Activated T-cell treated with anti-CD3 and anti-CD28 coated beads, Interleukin-2, amount 50 U/mL, for 24 hours (primary cell): ENCODE measurements around the gene OSM.
"Not testable (repeated sequence)": the region's sequence is repeated elsewhere in the genome, so short reads cannot be mapped to it uniquely, and the experiment has no call there.

ENCODE experiments used
- DNase-seq: peaks from one replicate; pipeline ENCODE4 v3.0.0-alpha.2; 2020
- H3K27ac Mint-ChIP-seq: 2 replicates; pipeline ENCODE4 v1.8.0; 2020; ENCODE audit warnings: mild to moderate bottlenecking, mixed read lengths
- H3K27me3 Mint-ChIP-seq: 2 replicates; pipeline ENCODE4 v1.8.0; 2020; ENCODE audit warnings: mixed read lengths
- H3K36me3 Mint-ChIP-seq: 2 replicates; pipeline ENCODE4 v1.8.0; 2020; ENCODE audit warnings: low read depth, mixed read lengths
- H3K4me1 Mint-ChIP-seq: 2 replicates; pipeline ENCODE4 v1.8.0; 2020; ENCODE audit warnings: low read depth, mixed read lengths
- H3K4me3 Mint-ChIP-seq: 2 replicates; pipeline ENCODE4 v1.8.0; 2020; ENCODE audit warnings: mild to moderate bottlenecking, moderate library complexity, mixed read lengths
- H3K9me3 Mint-ChIP-seq: 2 replicates; pipeline ENCODE4 v1.8.0; 2020; ENCODE audit warnings: mixed read lengths

The OSM gene

GRCh38 chr22:30217698-30218560 lies 48.7 kb downstream of the OSM start:
- Mint-ChIP-seq H3K27me3 (no peaks in the 10 kb centered on the region), H3K4me1 (peaks cover 44% of the 10 kb centered on the region), H3K9me3 (no peaks in the 10 kb centered on the region), H3K4me3 (no peak overlapping the region), H3K27ac (peak overlapping the region; percentile 3), H3K36me3 (no peaks in the 10 kb centered on the region)
- no peak for DNase-seq

- H3K4me3 Mint-ChIP-seq, result no peak overlapping the region
- no peaks in the 10 kb centered on the region for H3K27me3 Mint-ChIP-seq
- DNase-seq, result no peak
- no peaks in the 10 kb centered on the region for H3K9me3 Mint-ChIP-seq
- no peaks in the 10 kb centered on the region for H3K36me3 Mint-ChIP-seq
- H3K27ac Mint-ChIP-seq, result no peak overlapping the region
- peaks cover 42% of the 10 kb centered on the region for H3K4me1 Mint-ChIP-seq
Observed at GRCh38 chr22:30216710-30217109, 49.9 kb downstream of the OSM start.

- H3K4me3 Mint-ChIP-seq, H3K27ac Mint-ChIP-seq, DNase-seq, H3K36me3 Mint-ChIP-seq, H3K9me3 Mint-ChIP-seq, H3K27me3 Mint-ChIP-seq: not testable (repeated sequence)
- peaks cover 37% of the 10 kb centered on the region for H3K4me1 Mint-ChIP-seq
Observed at GRCh38 chr22:30216272-30216671, 50.4 kb downstream of the OSM start.

- H3K4me1 Mint-ChIP-seq, result peaks cover 23% of the 10 kb centered on the region
- no peaks in the 10 kb centered on the region for H3K27me3 Mint-ChIP-seq
- no peaks in the 10 kb centered on the region for H3K9me3 Mint-ChIP-seq
- no peak for DNase-seq
- H3K36me3 Mint-ChIP-seq, result no peaks in the 10 kb centered on the region
- H3K4me3 Mint-ChIP-seq, result no peak overlapping the region
- no peak overlapping the region for H3K27ac Mint-ChIP-seq
Observed at GRCh38 chr22:30214703-30215407, 51.8 kb downstream of the OSM start.

- Mint-ChIP-seq H3K9me3 (no peaks in the 10 kb centered on the region), H3K36me3 (no peaks in the 10 kb centered on the region), H3K27ac (peak overlapping the region; percentile 59), H3K4me3 (no peak overlapping the region), H3K27me3 (no peaks in the 10 kb centered on the region), H3K4me1 (peaks cover 18% of the 10 kb centered on the region)
- no peak for DNase-seq
Observed at GRCh38 chr22:30212996-30213441, 53.6 kb downstream of the OSM start.
